Measurements from ENCODE around the gene WDFY4.

Gene WDFY4

GRCh38 chr10:48899781-48900180 is 215.1 kb downstream of the WDFY4 start:
- no peak for TF ChIP-seq CTCF (conservative IDR thresholded peaks at IDR 0.05; ENCODE audit: low read length)
- no peak for TF ChIP-seq EZH2phosphoT487 (IDR thresholded peaks at IDR 0.05; ENCODE audit: borderline replicate concordance)
- Histone ChIP-seq H3K27me3 (ENCODE audit: insufficient read depth, low read length, poor library complexity, severe bottlenecking) (no peaks in the 10 kb centered on the region), H3K9me2 (replicated peaks; ENCODE audit: low read depth, low read length) (no peaks in the 10 kb centered on the region), H3K9ac (ENCODE audit: low read depth, low read length, poor library complexity, severe bottlenecking) (no peak overlapping the region), H3K79me2 (ENCODE audit: insufficient read depth, low read length) (no peaks in the 10 kb centered on the region), H4K20me1 (ENCODE audit: insufficient read depth, low read length, poor library complexity, severe bottlenecking) (no peaks in the 10 kb centered on the region), H3K36me3 (ENCODE audit: insufficient read depth, low read length) (no peaks in the 10 kb centered on the region), H3K9me3 (ENCODE audit: insufficient read depth, low read depth, low read length) (no peaks in the 10 kb centered on the region), H2AFZ (ENCODE audit: low read length) (no peak overlapping the region), H3K4me2 (ENCODE audit: low read depth, low read length, poor library complexity, severe bottlenecking) (no peak overlapping the region), H3K4me3 (ENCODE audit: low read length, poor library complexity, severe bottlenecking) (no peak overlapping the region), H3F3A (ENCODE audit: low read depth) (no peaks in the 10 kb centered on the region), H3K4me1 (ENCODE audit: insufficient read depth, low read length, poor library complexity, severe bottlenecking) (peaks cover 10% of the 10 kb centered on the region)

GRCh38 chr10:48900371-48900801 is 215.7 kb downstream of the WDFY4 start:
- Histone ChIP-seq H3K9me3 (ENCODE audit: insufficient read depth, low read depth, low read length) (no peaks in the 10 kb centered on the region), H2AFZ (ENCODE audit: low read length) (no peak overlapping the region), H3K27me3 (ENCODE audit: insufficient read depth, low read length, poor library complexity, severe bottlenecking) (no peaks in the 10 kb centered on the region), H3K4me2 (ENCODE audit: low read depth, low read length, poor library complexity, severe bottlenecking) (no peak overlapping the region), H3F3A (ENCODE audit: low read depth) (no peaks in the 10 kb centered on the region), H3K4me1 (ENCODE audit: insufficient read depth, low read length, poor library complexity, severe bottlenecking) (peaks cover 10% of the 10 kb centered on the region), H3K36me3 (ENCODE audit: insufficient read depth, low read length) (no peaks in the 10 kb centered on the region), H4K20me1 (ENCODE audit: insufficient read depth, low read length, poor library complexity, severe bottlenecking) (no peaks in the 10 kb centered on the region), H3K4me3 (ENCODE audit: low read length, poor library complexity, severe bottlenecking) (no peak overlapping the region), H3K79me2 (ENCODE audit: insufficient read depth, low read length) (no peaks in the 10 kb centered on the region), H3K9ac (ENCODE audit: low read depth, low read length, poor library complexity, severe bottlenecking) (no peak overlapping the region), H3K9me2 (replicated peaks; ENCODE audit: low read depth, low read length) (no peaks in the 10 kb centered on the region)
- no peak for TF ChIP-seq CTCF (conservative IDR thresholded peaks at IDR 0.05; ENCODE audit: low read length)
- TF ChIP-seq EZH2phosphoT487 (IDR thresholded peaks at IDR 0.05; ENCODE audit: borderline replicate concordance), result no peak

GRCh38 chr10:48901319-48901718 is 216.6 kb downstream of the WDFY4 start:
- no peaks in the 10 kb centered on the region for H4K20me1 ChIP-seq (ENCODE audit: insufficient read depth, low read length, poor library complexity, severe bottlenecking)
- no peaks in the 10 kb centered on the region for H3F3A ChIP-seq (ENCODE audit: low read depth)
- no peak overlapping the region for H3K9ac ChIP-seq (ENCODE audit: low read depth, low read length, poor library complexity, severe bottlenecking)
- H3K4me1 ChIP-seq (ENCODE audit: insufficient read depth, low read length, poor library complexity, severe bottlenecking), result peaks cover 10% of the 10 kb centered on the region
- no peaks in the 10 kb centered on the region for H3K36me3 ChIP-seq (ENCODE audit: insufficient read depth, low read length)
- no peaks in the 10 kb centered on the region for H3K9me3 ChIP-seq (ENCODE audit: insufficient read depth, low read depth, low read length)
- TF ChIP-seq CTCF (conservative IDR thresholded peaks at IDR 0.05; ENCODE audit: low read length) (no peak), EZH2phosphoT487 (IDR thresholded peaks at IDR 0.05; ENCODE audit: borderline replicate concordance) (no peak)
- H3K4me3 ChIP-seq (ENCODE audit: low read length, poor library complexity, severe bottlenecking), result no peak overlapping the region
- H2AFZ ChIP-seq (ENCODE audit: low read length), result no peak overlapping the region
- H3K9me2 ChIP-seq (replicated peaks; ENCODE audit: low read depth, low read length), result no peaks in the 10 kb centered on the region
- H3K79me2 ChIP-seq (ENCODE audit: insufficient read depth, low read length), result no peaks in the 10 kb centered on the region
- H3K27me3 ChIP-seq (ENCODE audit: insufficient read depth, low read length, poor library complexity, severe bottlenecking), result no peaks in the 10 kb centered on the region
- no peak overlapping the region for H3K4me2 ChIP-seq (ENCODE audit: low read depth, low read length, poor library complexity, severe bottlenecking)
